ENCODE data around the gene PPM1M.

DNA sequence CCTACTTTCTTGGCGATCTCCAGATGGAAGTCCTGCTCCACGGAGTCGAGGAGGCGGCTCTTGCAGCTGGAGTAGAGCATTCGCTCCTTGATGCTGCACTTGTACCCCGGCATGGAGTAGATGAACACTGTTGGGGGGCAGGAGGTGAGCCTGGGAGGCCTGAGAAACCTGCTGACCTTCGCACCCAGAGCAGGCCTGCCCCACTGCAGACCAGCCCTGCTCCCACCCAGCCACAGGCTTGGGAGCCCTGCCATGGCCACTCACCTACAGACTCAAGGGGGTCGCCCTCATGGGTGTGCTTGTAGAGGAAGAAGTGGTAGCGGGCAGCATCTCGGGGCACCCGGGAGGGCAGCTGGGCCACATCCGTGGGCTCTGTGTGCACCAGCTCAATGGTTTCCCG lies 15.9 kb upstream of the PPM1M start:
- TF ChIP-seq, protein P1, sequence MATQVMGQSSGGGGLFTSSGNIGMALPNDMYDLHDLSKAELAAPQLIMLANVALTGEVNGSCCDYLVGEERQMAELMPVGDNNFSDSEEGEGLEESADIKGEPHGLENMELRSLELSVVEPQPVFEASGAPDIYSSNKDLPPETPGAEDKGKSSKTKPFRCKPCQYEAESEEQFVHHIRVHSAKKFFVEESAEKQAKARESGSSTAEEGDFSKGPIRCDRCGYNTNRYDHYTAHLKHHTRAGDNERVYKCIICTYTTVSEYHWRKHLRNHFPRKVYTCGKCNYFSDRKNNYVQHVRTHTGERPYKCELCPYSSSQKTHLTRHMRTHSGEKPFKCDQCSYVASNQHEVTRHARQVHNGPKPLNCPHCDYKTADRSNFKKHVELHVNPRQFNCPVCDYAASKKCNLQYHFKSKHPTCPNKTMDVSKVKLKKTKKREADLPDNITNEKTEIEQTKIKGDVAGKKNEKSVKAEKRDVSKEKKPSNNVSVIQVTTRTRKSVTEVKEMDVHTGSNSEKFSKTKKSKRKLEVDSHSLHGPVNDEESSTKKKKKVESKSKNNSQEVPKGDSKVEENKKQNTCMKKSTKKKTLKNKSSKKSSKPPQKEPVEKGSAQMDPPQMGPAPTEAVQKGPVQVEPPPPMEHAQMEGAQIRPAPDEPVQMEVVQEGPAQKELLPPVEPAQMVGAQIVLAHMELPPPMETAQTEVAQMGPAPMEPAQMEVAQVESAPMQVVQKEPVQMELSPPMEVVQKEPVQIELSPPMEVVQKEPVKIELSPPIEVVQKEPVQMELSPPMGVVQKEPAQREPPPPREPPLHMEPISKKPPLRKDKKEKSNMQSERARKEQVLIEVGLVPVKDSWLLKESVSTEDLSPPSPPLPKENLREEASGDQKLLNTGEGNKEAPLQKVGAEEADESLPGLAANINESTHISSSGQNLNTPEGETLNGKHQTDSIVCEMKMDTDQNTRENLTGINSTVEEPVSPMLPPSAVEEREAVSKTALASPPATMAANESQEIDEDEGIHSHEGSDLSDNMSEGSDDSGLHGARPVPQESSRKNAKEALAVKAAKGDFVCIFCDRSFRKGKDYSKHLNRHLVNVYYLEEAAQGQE (IDR thresholded peaks at IDR 0.05; ENCODE audit: unreplicated experiment) = no peak
- TF ChIP-seq, protein P2, sequence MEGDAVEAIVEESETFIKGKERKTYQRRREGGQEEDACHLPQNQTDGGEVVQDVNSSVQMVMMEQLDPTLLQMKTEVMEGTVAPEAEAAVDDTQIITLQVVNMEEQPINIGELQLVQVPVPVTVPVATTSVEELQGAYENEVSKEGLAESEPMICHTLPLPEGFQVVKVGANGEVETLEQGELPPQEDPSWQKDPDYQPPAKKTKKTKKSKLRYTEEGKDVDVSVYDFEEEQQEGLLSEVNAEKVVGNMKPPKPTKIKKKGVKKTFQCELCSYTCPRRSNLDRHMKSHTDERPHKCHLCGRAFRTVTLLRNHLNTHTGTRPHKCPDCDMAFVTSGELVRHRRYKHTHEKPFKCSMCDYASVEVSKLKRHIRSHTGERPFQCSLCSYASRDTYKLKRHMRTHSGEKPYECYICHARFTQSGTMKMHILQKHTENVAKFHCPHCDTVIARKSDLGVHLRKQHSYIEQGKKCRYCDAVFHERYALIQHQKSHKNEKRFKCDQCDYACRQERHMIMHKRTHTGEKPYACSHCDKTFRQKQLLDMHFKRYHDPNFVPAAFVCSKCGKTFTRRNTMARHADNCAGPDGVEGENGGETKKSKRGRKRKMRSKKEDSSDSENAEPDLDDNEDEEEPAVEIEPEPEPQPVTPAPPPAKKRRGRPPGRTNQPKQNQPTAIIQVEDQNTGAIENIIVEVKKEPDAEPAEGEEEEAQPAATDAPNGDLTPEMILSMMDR (conservative IDR thresholded peaks at IDR 0.05; ENCODE audit: low read depth in 2 of 2) = no peak
- TF ChIP-seq, protein P3, sequence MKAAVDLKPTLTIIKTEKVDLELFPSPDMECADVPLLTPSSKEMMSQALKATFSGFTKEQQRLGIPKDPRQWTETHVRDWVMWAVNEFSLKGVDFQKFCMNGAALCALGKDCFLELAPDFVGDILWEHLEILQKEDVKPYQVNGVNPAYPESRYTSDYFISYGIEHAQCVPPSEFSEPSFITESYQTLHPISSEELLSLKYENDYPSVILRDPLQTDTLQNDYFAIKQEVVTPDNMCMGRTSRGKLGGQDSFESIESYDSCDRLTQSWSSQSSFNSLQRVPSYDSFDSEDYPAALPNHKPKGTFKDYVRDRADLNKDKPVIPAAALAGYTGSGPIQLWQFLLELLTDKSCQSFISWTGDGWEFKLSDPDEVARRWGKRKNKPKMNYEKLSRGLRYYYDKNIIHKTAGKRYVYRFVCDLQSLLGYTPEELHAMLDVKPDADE (IDR thresholded peaks at IDR 0.05) = no peak
- TF ChIP-seq CREB1 (CRISPR knock-in tag; IDR thresholded peaks at IDR 0.05; ENCODE audit: low read depth) (no peak), EZH2phosphoT487 (IDR thresholded peaks at IDR 0.05; ENCODE audit: unreplicated experiment) (no peak), EZH2 (IDR thresholded peaks at IDR 0.05; ENCODE audit: low read depth, unreplicated experiment) (no peak), ZNF114 (CRISPR knock-in tag; IDR thresholded peaks at IDR 0.05) (no peak), POLR2AphosphoS5 (IDR thresholded peaks at IDR 0.05; ENCODE audit: low read depth) (no peak), NANOG (IDR thresholded peaks at IDR 0.05; ENCODE audit: borderline replicate concordance) (no peak), ZNF331 (CRISPR knock-in tag; IDR thresholded peaks at IDR 0.05; ENCODE audit: low read depth) (no peak)

Data from GM23338 (cell line).